ENCODE results near the gene EIF3F. TPM values are rescaled to one million over a fixed set of nuclear protein-coding genes. Genes with fewer than 3 reads are reported as not detected.

EIF3F gene
- total and polyA plus RNA-seq, 10 of the 15 experiments (the other 5 are each of a cell fraction or from before 2014, with no cell fraction given), result 81.3 to 461 (median 213) TPM

DNA sequence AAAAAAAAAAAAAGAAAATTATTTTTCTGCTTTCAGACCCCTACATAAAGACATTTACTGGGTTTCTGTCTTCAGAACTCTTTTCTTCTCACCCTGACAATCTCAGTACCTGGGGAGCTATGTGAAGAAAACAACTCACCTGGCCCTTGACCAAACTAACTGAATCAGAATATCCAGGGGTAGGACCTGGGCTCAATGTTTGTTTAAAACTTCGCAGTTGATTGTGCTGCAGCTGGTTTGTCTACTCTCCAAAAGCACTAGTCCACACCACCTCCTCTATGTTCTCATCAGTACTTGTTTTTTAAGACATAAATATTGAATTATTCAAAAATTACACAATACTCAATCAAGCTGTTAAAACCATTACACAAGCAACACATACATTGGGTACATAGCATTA lies 34.8 kb downstream of the EIF3F start:
- no TSS peak for BruUV-seq (replicated peaks)
- no peak overlapping the region for H2AFZ ChIP-seq (ENCODE audit: control insufficient read depth, low read depth, low read length)
- no peak overlapping the region for H3K27ac ChIP-seq (ENCODE audit: control insufficient read depth, insufficient read depth)
- no peaks in the 10 kb centered on the region for H3K4me1 ChIP-seq (ENCODE audit: control insufficient read depth, insufficient read depth, low read length)
- ChIA-PET POLR2A (interaction anchor here (0.6 kb wide), 1 partner anchor 573 kb away, joined by 3 read pairs; no protein-coding TSS in a partner anchor), SMC1A (ENCODE audit: uncharacterized antibody, unreplicated experiment) (interaction anchor here (0.8 to 1.4 kb wide), 2 partner anchors 11 to 16 kb away, joined by 5 read pairs; no protein-coding TSS in a partner anchor), RAD21 (ENCODE audit: unreplicated experiment) (no interaction called here), CTCF (interaction anchor here (1.1 to 2.4 kb wide), 5 partner anchors 9 to 78 kb away, joined by 3 to 21 read pairs (median 10); no protein-coding TSS in a partner anchor)
- TF ChIP-seq RUNX3 (IDR thresholded peaks at IDR 0.05; ENCODE audit: low read length), result no peak
- TF ChIP-seq, protein P1, sequence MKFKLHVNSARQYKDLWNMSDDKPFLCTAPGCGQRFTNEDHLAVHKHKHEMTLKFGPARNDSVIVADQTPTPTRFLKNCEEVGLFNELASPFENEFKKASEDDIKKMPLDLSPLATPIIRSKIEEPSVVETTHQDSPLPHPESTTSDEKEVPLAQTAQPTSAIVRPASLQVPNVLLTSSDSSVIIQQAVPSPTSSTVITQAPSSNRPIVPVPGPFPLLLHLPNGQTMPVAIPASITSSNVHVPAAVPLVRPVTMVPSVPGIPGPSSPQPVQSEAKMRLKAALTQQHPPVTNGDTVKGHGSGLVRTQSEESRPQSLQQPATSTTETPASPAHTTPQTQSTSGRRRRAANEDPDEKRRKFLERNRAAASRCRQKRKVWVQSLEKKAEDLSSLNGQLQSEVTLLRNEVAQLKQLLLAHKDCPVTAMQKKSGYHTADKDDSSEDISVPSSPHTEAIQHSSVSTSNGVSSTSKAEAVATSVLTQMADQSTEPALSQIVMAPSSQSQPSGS (IDR thresholded peaks at IDR 0.05; ENCODE audit: low read length), result no peak
- TF ChIP-seq, protein P2, sequence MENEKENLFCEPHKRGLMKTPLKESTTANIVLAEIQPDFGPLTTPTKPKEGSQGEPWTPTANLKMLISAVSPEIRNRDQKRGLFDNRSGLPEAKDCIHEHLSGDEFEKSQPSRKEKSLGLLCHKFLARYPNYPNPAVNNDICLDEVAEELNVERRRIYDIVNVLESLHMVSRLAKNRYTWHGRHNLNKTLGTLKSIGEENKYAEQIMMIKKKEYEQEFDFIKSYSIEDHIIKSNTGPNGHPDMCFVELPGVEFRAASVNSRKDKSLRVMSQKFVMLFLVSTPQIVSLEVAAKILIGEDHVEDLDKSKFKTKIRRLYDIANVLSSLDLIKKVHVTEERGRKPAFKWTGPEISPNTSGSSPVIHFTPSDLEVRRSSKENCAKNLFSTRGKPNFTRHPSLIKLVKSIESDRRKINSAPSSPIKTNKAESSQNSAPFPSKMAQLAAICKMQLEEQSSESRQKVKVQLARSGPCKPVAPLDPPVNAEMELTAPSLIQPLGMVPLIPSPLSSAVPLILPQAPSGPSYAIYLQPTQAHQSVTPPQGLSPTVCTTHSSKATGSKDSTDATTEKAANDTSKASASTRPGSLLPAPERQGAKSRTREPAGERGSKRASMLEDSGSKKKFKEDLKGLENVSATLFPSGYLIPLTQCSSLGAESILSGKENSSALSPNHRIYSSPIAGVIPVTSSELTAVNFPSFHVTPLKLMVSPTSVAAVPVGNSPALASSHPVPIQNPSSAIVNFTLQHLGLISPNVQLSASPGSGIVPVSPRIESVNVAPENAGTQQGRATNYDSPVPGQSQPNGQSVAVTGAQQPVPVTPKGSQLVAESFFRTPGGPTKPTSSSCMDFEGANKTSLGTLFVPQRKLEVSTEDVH (IDR thresholded peaks at IDR 0.05; ENCODE audit: low read depth, partially characterized antibody), result no peak
- TF ChIP-seq, protein P3, sequence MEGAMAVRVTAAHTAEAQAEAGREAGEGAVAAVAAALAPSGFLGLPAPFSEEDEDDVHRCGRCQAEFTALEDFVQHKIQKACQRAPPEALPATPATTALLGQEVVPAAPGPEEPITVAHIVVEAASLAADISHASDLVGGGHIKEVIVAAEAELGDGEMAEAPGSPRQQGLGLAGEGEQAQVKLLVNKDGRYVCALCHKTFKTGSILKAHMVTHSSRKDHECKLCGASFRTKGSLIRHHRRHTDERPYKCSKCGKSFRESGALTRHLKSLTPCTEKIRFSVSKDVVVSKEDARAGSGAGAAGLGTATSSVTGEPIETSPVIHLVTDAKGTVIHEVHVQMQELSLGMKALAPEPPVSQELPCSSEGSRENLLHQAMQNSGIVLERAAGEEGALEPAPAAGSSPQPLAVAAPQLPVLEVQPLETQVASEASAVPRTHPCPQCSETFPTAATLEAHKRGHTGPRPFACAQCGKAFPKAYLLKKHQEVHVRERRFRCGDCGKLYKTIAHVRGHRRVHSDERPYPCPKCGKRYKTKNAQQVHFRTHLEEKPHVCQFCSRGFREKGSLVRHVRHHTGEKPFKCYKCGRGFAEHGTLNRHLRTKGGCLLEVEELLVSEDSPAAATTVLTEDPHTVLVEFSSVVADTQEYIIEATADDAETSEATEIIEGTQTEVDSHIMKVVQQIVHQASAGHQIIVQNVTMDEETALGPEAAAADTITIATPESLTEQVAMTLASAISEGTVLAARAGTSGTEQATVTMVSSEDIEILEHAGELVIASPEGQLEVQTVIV (IDR thresholded peaks at IDR 0.05; ENCODE audit: borderline replicate concordance, partially characterized antibody), result no peak
- no peak for TF ChIP-seq CBX5 (IDR thresholded peaks at IDR 0.05; ENCODE audit: low read depth)
- no peak for TF ChIP-seq IKZF2 (IDR thresholded peaks at IDR 0.05)
- no peak for TF ChIP-seq NFYB (IDR thresholded peaks at IDR 0.05; ENCODE audit: insufficient read depth, low read depth, low read length)
- no peak for TF ChIP-seq SPI1 (IDR thresholded peaks at IDR 0.05; ENCODE audit: borderline replicate concordance, insufficient read depth, low read depth, low read length)
- no peak for TF ChIP-seq RAD21 (IDR thresholded peaks at IDR 0.05; ENCODE audit: insufficient read depth, low read depth, low read length)
- TF ChIP-seq, protein P4, sequence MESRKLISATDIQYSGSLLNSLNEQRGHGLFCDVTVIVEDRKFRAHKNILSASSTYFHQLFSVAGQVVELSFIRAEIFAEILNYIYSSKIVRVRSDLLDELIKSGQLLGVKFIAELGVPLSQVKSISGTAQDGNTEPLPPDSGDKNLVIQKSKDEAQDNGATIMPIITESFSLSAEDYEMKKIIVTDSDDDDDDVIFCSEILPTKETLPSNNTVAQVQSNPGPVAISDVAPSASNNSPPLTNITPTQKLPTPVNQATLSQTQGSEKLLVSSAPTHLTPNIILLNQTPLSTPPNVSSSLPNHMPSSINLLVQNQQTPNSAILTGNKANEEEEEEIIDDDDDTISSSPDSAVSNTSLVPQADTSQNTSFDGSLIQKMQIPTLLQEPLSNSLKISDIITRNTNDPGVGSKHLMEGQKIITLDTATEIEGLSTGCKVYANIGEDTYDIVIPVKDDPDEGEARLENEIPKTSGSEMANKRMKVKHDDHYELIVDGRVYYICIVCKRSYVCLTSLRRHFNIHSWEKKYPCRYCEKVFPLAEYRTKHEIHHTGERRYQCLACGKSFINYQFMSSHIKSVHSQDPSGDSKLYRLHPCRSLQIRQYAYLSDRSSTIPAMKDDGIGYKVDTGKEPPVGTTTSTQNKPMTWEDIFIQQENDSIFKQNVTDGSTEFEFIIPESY (IDR thresholded peaks at IDR 0.05), result no peak
- TF ChIP-seq SP1 (IDR thresholded peaks at IDR 0.05; ENCODE audit: low read depth, low read length), result no peak
- TF ChIP-seq RELA (IDR thresholded peaks at IDR 0.05; ENCODE audit: borderline replicate concordance, partially characterized antibody), result no peak
- intact Hi-C loops (cut with micrococcal nuclease; ENCODE audit: unreplicated experiment) (no loop called here), in situ Hi-C loops (cut with MboI) (no loop called here)
- ATAC-seq, result no peak
- H3K4me3 ChIP-seq, result no peak overlapping the region
- H3K9ac ChIP-seq (ENCODE audit: control insufficient read depth, insufficient read depth, low read length), result no peak overlapping the region
- no peaks in the 10 kb centered on the region for H3K79me2 ChIP-seq (ENCODE audit: control insufficient read depth, insufficient read depth, low read length)
- WGBS (ENCODE audit: insufficient coverage, insufficient replicate concordance, low lambda C conversion rate, missing lambda C conversion rate), result 25% methylated on average over 1 of the region's 1 CpG
- no peaks in the 10 kb centered on the region for H4K20me1 ChIP-seq (ENCODE audit: control insufficient read depth, insufficient read depth)
- DNase-seq (ENCODE audit: low read depth, low spot score), result no peak
- H3K9me3 ChIP-seq (replicated peaks; ENCODE audit: control insufficient read depth, insufficient read depth, low read length), result no peaks in the 10 kb centered on the region
- peaks cover 6 to 8% of the 10 kb centered on the region in 2 experiments for H3K27me3 ChIP-seq (replicated peaks in 1 of 2; ENCODE audit: control insufficient read depth in 2 of 2, insufficient read depth in 2 of 2, low read length in 1 of 2)
- no peaks in the 10 kb centered on the region for H3K36me3 ChIP-seq (ENCODE audit: control insufficient read depth in 2 of 2, insufficient read depth in 2 of 2, low read length in 1 of 2)
- no peak overlapping the region for H3K4me2 ChIP-seq (ENCODE audit: control insufficient read depth, insufficient read depth)
- no peak for FAIRE-seq
